ENCODE data around the gene DLG2.
A peak's percentile ranks its signal among the peaks of the same experiment; 100 is the strongest.

The DLG2 gene

DNA sequence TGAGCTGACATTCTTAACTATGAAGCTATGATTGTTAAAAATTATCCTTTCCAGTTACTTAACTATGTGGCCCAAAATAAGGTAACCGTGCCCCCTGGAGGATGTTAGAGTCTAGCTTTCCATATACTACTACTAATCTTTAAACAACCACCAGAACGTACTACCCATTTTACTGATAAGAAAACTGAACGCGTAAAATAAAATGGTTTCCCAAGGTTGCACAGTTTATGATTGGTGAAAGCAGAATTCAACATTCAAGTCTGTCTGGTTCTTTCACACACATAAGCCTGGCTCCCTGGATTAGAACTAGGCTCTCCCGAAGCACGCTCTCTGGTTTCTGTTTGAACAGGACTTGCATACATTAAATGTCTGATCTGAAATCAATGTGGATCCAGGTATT, 1903.1 kb downstream of the DLG2 start:
- peak overlapping the region; percentile 30 for H3K4me3 ChIP-seq (ENCODE audit: low read depth, low read length)

DNA sequence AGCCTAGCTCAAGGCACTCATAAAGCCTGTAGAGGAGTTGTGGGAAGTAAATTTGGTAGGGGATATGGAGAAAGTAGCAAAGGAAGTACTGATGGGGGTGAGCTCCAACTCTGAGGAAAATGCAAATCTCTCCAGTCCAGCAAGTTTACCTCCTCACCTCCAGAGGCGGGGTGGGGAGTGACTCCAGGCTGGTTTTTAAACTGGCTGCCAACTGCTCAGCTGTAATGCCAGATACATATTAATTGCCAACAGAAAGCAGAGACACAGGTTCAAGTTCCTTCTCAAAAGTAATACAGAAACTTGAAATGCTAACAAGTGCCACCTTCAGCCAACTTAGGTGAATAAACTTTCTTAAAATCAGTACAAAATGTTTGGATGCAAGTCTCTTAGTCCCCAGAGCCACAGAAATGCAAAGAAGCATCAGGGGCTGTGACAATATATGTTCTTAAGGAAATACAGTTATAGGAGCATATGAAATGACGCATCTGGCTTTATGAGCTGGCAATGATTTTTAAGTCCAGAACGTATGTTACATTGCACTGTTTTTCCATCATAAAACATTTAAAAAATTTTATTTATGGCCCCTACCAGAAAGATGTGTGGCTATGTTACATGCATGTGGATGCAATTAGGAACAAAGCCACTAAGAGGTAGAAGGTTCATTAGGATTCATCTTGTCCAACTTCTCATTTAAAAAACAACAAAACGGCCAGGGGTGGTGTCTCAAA, 1904.6 kb downstream of the DLG2 start:
- H3K4me3 ChIP-seq (ENCODE audit: low read depth, low read length) = no peak overlapping the region

GRCh38 chr11:83721263-83721662, 1905.9 kb downstream of the DLG2 start:
- no peak overlapping the region for H3K4me3 ChIP-seq (ENCODE audit: low read depth, low read length)

DNA sequence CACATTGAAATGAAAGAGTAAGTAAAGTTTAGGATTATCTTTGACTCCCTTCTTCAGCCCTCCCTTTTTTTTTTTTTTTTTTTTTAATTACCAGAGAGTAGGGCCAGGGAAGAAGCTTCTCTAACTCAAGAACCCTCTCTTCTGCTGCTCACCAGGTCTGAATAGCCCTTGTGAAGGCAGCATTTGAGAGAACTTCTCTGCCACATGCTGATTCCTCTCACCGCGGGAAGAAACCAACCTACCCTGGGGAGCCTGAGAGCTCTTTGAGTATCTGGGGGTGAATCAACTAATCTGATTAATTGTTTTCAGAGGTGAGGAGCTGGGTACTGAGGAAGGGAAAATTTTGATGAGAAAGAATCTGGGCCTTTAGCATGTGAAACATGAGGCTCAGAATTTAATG, 1906.5 kb downstream of the DLG2 start:
- no peak overlapping the region for H3K4me3 ChIP-seq (ENCODE audit: low read depth, low read length)

DNA sequence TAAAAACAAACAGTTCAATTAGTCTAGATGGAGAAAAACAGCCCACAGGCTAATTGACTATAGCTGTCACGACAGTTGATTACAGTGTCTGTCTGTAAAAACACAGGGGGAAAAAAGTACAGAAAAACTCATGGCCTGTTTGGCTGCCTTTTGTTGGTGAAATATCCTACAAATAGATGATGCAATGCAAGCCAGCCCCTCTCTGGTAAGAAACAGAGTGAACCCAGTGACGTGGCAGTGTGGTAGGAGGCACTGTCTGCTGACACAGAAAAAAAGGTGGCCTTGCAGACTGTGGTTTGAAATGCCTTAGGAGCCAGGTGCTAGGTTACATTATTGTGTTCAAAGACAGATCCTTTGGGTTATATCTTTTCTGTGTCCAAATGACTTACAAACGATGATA, 1909.6 kb downstream of the DLG2 start:
- H3K4me3 ChIP-seq (ENCODE audit: low read depth, low read length) = no peak overlapping the region

- no peak overlapping the region for H3K4me3 ChIP-seq (ENCODE audit: low read depth, low read length)
Observed at GRCh38 chr11:83715927-83716535, 1911.1 kb downstream of the DLG2 start.

- no peak overlapping the region for H3K4me3 ChIP-seq (ENCODE audit: low read depth, low read length)
Observed at GRCh38 chr11:83713708-83714107, 1913.4 kb downstream of the DLG2 start.

GRCh38 chr11:83711106-83711527, 1916.0 kb downstream of the DLG2 start:
- H3K4me3 ChIP-seq (ENCODE audit: low read depth, low read length) = no peak overlapping the region

DNA sequence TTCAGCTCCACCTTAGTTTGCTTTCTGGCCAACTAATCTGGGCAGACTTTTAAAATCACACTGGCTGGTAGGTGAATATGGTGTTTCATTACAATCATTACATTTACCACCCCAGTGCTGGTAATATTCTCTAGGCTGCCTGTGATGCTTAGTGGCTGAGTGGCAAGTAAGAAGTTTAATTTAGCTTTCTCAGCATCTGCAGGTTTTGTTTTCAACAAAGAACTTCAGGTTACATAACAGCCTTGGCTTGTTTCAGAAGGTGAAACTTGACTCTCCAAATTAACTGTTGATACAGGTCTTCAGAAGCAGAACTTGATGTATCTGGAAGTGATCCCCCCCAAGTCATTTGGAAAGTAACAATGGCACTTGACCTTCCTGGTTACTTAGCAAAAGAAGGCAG, 1917.7 kb downstream of the DLG2 start:
- H3K4me3 ChIP-seq (ENCODE audit: low read depth, low read length) = no peak overlapping the region

- no peak overlapping the region for H3K4me3 ChIP-seq (ENCODE audit: low read depth, low read length)
Observed at GRCh38 chr11:83706566-83706965, 1920.6 kb downstream of the DLG2 start.

GRCh38 chr11:83702796-83703195, 1924.3 kb downstream of the DLG2 start:
- H3K4me3 ChIP-seq (ENCODE audit: low read depth, low read length) = no peak overlapping the region

- no peak overlapping the region for H3K4me3 ChIP-seq (ENCODE audit: low read depth, low read length)
Observed at GRCh38 chr11:83697518-83697917, 1929.6 kb downstream of the DLG2 start.

- no peak overlapping the region for H3K4me3 ChIP-seq (ENCODE audit: low read depth, low read length)
Observed at GRCh38 chr11:83695046-83695445, 1932.1 kb downstream of the DLG2 start.

GRCh38 chr11:83694191-83694910, 1932.8 kb downstream of the DLG2 start:
- H3K4me3 ChIP-seq (ENCODE audit: low read depth, low read length) = no peak overlapping the region

- H3K4me3 ChIP-seq (ENCODE audit: low read depth, low read length) = no peak overlapping the region
Observed at GRCh38 chr11:83693306-83693992, 1933.7 kb downstream of the DLG2 start.

DNA sequence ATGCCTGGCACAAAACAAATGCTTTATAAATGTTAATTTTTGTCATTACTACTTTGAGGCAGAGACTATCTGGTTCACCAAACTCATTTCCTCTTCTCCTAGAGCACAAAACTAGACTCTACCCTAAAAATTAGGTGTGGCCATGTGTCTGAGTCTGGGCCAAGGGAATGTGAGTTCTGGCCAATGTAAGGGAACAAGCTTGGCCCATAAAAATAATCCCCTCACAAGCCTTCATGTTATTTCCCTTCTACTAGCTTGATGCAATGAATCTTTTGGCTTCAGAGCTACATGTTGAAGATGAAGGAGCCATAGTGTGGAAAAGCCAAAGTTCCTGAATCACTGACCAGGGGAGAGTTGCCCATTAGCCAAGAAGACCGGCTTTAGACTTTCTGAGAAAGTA, 1934.5 kb downstream of the DLG2 start:
- H3K4me3 ChIP-seq (ENCODE audit: low read depth, low read length) = no peak overlapping the region

DNA sequence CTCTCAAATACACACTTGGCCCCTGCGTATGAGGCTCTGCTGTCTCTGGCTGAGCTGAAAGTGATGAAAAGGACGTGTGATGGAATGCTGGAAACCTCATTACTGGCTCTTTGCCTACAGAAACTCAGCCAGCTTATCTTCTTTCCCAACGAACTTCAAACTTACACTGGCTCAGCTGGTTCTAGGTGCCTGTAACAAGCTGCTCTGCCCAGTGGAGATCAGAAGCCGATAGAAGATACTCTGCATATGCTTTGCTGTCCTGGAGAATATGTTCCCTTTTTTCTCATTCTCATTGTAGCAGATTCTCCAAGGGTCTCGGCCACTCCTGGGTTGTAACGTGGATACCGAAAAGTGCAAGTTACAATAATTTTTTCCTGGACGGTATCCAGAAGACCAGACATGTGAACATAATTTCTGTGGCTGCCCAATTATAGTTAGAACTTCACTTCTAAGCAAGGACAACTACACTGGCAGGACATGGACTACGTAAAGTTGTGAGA, 1935.6 kb downstream of the DLG2 start:
- no peak overlapping the region for H3K4me3 ChIP-seq (ENCODE audit: low read depth, low read length)

DNA sequence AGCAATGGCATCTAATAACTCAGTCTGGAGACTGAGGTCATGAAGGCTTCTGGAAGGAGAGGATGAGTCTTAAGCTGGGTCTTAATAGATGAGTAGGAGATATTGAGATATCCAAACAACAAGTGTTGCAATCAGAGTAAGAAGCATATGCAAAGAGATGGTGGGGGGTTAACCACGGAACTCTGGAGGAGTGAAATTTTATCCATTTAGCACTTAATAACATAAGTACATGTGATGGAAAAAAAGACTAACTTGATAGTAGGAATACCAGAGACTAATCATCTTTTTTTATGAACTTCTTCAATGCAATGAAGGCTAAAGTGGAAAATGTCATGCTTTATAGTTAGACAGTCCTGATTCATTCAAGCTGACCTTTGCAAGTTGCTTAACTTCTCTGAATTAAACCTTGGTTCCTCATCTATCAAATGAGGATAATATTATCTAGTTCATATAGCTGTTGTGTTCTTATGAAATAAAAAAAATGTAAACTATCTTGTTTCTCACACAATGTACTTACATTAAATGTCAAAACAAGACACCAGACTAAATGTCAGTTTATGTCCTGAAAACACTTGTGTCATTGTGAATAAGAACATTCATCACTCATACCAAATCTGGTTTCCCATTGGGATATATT, 1937.9 kb downstream of the DLG2 start:
- H3K4me3 ChIP-seq (ENCODE audit: low read depth, low read length) = no peak overlapping the region

GRCh38 chr11:83687787-83688186, 1939.4 kb downstream of the DLG2 start:
- H3K4me3 ChIP-seq (ENCODE audit: low read depth, low read length) = no peak overlapping the region

DNA sequence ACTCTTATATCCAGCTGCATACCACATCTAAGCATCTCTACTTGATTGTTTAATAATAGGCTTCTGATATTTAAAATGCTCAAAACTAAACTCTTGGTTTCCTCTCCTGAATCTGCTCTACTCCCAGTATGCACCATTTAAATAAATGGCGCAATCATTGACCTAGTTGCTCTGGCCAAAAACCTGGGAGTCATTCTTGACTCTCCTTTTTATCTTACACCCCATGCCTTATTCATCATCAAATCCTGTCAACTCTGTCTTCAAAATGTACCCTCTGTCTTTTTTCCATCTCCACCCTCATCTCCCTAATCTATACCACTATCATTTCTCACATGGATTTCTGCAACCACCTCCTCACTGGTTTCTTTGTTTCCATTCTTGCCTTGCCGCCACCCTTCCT, 1941.4 kb downstream of the DLG2 start:
- no peak overlapping the region for H3K4me3 ChIP-seq (ENCODE audit: low read depth, low read length)

GRCh38 chr11:83684071-83684470, 1943.1 kb downstream of the DLG2 start:
- no peak overlapping the region for H3K4me3 ChIP-seq (ENCODE audit: low read depth, low read length)
